NCI-H146 treated with DMSO at 0.1 percent for 48 hours (cell line): ENCODE measurements around the gene PVR.
"Not testable (repeated sequence)": the region's sequence is repeated elsewhere in the genome, so short reads cannot be mapped to it uniquely, and the experiment has no call there.

Experiments
- DNase-seq: peaks from one replicate; lab custom pipeline; 2025; ENCODE audit not compliant: unreplicated experiment; lab: John Stamatoyannopoulos, UW

The PVR gene, protein sequence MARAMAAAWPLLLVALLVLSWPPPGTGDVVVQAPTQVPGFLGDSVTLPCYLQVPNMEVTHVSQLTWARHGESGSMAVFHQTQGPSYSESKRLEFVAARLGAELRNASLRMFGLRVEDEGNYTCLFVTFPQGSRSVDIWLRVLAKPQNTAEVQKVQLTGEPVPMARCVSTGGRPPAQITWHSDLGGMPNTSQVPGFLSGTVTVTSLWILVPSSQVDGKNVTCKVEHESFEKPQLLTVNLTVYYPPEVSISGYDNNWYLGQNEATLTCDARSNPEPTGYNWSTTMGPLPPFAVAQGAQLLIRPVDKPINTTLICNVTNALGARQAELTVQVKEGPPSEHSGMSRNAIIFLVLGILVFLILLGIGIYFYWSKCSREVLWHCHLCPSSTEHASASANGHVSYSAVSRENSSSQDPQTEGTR

DNA sequence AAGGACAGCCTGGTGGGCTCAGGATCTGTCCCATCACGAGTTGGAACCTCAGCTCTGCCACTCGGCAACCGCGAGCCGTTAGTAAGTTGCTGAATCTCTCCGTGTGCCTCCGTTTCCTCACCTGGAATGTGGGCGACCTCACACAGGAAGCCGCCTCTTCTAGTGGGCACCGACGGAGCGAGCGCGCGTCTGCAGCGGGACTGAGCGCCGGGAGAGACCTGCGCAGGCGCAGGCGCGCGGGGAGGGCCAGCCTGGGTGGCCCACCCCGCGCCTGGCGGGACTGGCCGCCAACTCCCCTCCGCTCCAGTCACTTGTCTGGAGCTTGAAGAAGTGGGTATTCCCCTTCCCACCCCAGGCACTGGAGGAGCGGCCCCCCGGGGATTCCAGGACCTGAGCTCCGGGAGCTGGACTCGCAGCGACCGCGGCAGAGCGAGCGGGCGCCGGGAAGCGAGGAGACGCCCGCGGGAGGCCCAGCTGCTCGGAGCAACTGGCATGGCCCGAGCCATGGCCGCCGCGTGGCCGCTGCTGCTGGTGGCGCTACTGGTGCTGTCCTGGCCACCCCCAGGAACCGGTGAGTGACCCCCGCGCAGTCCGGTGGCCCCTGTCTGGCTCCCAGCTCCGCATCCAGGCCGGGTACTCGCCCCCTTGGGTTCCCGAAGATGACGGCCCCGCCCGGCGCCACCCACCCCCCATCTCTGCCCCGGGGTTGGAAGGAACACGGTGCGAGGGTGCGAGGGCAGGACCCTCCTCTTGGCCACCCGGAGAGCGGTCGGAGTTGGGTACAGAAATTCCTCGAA is at the start of gene PVR:
Gene PVR, plus strand, starts transcription at position 306 of the 797 bp plus-strand sequence. Its CDS starts 187 bp downstream, at position 493.
- DNase-seq, result peak; percentile 80

DNA sequence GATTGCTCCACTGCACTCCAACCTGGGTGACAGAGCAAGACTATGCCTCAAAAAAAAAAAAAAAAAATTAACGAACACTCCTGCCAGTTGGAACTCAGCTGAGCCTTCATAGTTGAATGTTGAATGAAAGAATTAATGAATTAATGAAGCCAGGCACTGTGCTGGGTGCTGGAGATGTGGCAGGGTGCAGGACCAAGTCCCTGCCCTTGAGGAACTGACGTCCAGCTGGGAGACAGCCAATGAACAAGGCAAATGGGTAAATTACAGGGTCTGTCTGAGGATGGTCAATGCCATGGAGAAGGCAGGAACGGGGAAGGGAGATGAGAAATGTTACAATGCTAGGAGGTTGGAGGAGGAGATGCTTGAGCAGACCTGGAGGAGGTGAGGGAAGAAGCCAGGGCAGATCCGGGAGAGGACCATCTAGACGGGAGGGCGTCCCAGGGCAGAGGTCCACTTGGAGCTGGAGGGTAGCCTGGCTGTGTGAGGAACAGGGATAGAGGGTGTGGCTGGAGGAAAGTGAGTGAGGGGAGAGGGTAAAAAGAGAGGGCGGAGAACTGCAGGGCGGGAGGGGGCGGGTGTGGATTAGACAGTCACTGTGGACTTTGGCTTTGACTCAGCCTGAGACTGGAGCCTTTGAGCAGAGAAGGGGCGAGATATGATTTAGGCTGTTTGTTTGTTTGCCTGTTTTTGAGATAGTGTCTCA is 47.1 kb upstream of the PVR start:
- no peak for DNase-seq

DNA sequence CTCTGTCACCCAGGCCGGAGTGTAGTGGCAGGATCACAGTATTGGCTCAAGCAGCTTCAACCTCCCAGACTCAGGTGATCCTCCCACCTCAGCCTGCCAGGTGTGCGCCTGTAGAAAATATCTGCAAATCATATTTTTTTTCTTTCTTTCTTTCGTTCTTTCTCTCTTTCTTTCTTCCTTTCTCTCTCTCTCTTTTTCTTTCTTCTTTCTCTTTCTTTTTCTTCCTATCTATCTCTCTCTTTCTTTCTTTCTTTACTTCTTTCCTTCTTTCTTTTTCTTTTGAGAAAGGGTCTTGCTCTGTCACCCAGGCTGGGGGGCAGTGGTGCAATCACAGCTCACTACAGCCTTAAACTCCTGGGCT is 46.6 kb upstream of the PVR start:
- no peak for DNase-seq

DNA sequence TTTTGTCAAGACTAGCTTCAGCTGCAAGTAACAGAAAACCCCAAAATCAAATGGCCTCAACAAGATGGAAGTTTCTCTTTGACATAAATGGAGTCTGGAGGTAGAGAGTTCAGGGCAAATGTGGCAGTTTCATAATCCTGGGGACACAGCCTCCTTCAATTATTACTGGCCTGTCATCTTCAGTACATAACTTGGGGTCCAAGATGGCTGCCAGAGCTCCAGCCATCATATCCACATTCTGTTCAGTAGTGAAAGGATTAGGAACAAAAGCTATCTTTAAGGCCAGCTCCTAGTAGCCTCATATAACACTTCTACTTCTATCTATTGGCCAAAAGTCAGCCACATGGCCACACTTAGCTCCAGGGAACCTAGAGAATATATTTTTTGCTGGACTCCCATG is 45.4 kb upstream of the PVR start:
- no peak for DNase-seq

DNA sequence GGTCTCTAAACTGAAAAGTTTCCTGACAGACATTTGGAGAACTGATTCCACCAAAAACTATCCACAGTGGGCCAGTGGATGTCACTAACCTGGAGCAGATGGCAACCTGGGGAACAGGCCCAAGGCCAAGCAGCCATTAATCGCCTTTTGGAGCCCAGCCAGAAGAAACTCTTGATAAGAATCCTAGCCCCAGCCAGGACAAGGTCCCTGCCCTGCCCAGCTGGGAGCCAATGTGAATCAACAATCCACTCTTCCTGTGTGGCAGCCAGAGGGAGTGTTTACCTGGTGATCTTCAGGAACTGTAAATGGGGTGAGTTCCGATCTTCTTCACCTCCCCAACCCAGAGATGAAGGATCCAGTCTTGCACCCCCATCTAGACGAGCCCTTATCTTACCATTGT is 44.8 kb upstream of the PVR start:
- DNase-seq, result peak; percentile 16

DNA sequence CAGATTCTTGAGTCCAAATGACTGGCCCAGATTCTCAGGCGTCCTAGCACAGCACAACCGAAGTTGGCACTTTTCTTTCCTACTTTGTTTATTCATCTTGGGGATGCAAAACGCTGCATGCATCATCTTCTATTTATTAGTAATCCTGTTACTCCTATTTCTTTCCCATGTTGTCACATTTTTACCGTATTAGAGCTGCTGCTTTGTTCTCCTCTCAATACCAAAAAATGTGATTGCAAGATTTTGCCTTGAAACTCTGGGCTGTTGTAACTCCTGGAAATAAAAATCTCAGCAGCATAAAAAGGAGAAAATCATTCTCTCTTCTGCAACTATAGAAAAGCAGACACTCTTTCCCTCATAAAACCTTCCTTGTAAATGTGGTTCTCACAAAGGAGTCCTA is 43.2 kb upstream of the PVR start:
- no peak for DNase-seq

DNA sequence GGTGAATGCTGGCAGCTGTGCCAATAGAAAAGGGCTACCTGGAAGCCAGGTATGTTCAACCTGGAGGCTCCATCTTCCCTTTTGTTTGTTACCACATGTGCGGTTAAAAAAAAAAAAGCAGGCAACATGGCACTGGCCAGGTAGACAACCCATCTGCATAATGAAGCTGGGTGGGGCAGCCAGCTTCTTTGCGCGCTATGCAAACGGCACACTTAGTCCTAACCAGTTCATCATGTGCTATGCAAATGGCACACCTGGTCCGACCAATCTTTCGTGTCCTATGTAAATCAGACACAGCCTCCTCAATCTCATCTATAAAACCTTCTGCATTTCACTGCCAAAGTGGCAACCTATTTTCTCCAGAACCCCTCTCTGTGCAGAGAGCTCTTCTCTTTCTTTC is 41.6 kb upstream of the PVR start:
- DNase-seq, result peak; percentile 99

DNA sequence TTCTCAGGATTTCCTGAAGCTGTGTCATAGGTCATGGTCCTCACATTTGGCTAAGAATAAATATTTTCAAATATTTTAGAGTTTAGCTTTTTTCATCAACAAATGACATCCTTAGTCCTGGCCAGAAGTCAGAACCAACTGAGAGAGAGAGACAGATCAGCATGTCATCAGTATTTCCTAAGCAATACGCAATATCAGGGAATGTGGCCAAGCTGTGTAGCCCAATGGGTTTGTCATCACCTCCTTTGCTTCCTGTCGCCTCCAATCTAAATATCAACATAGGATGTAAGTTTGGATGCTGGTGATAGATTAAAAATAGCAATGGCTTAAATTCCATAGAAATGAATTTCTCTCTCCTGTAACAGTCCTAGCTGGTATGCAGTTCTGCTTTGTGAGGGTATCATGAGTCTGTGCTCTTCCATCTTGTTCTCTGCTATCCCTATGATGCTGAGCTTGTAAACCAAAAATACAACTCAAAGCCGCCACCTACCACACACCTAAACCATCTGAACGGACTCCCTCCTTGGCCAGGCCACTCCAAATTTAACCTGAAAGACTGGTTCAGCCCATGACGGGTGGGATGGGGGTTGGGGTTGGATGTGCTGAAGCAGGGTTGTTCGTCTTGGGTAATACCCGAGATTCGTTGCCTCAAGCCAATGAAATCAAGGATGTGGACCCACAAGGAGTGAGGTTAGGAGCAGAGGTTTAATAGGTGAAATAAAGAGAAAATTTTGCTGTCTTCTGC is 40.3 kb upstream of the PVR start:
- DNase-seq, result no peak

DNA sequence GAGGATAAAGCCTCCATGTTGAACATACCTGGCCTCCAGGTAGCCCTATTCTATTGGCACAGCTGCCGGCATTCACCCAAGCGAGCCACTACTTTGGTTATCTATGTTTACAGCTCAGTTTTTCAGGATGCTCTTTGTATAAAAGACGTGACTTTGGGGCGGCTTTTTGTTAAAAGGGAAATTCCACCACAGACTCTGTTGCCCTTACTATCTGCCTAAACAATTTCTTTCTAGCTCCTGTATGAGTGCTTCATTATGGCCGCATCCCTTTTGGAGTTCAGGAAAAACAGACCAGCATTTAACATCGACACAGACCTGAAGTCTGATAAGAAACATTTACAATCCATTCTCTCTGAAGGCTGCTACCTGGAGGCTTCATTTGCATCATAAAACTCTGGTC is 39.5 kb upstream of the PVR start:
- peak; percentile 77 for DNase-seq

DNA sequence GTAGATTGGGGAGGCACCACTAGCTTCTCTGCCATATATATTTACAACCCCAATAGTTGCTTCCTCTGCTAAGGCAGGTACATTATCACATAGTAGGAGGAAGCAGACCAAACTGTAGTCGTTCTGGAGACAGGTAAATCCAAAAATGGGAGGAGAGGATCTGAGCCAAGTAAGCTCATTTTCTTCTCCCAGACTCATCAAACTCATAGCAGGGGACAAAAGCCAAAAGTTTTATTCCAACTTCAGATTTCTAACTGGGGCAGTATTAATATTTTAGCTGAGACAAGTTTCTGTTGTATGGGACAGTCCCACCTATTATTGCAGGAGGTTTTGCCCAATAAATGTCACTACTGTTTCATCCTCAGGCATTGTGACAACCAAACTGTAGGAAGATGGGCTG is 38.2 kb upstream of the PVR start:
- DNase-seq, result no peak

DNA sequence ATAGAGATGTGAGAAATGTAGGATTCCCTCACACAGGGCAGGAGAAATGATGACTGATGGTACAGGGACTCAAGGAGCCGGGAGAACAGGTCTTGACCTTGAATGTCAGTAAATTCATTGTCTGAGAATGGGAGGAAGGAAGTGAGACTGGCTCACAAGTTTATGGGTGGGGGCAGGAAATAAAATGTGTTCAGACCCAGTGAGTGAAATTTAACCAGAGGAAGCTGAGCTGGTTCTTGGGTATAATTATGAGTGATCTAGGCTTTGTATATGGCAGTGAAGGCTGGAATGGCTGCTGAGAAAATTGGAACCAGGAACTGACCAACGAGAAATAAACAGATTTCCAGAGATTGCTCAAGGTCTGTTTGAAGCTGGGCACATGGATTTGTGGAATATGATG is 36.7 kb upstream of the PVR start:
- DNase-seq, result no peak

DNA sequence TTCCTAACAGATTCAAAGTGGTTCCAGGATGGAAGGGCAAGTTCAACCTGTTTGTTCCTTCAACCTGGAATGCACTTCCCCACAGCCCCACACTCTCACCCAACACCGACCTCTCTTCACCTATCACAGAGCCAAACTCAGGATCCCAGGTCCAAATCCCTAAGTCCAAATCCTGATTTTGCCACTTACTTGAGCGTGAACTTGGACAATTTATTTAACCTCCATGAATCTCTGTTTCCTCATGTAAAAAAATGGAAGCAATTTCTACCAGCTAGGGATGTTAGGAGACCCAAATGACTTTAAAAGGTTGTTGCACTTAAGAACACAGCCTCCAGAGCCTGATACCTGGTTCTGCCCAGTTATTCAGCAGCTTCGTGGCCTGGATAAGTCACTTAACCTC is 35.8 kb upstream of the PVR start:
- no peak for DNase-seq

DNA sequence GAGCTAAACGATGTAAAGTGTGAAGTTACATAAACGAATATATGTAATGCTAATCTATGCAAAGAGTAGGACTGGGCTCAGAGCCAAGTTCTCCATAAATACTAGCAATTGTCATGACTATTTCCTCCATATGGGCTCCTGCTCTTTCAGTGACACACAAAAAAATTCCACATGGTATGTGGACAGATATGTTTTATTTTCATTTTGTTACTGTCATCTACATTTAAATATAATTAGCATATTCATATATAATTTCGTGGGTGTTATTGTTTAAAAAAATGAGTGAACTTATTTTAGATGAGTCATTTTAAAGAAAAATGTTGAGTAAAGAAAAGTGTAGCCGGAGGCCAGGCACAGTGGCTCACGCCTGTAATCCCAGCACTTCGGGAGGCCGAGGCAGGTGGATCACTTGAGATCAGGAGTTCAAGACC is 35.3 kb upstream of the PVR start:
- DNase-seq, result peak; percentile 42

DNA sequence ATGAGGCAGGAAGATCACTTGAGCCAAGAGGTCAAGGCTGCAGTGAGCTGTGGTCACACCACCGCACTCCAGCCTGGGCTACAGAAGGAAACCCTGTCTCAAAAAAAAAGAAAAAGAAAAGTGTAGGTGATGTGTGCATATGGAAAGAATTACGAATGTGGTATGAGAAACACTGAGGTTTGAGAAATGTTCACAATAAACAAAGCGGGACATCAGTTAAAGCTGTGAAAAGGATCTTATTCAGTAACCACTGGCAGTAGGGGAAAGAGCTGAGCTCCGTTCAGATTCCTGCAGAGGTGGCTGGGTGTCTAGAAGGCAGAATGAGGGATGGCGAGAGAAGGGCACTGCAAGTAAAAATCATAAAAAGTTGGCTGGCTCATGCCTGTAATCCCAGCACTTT is 34.5 kb upstream of the PVR start:
- DNase-seq, result no peak

DNA sequence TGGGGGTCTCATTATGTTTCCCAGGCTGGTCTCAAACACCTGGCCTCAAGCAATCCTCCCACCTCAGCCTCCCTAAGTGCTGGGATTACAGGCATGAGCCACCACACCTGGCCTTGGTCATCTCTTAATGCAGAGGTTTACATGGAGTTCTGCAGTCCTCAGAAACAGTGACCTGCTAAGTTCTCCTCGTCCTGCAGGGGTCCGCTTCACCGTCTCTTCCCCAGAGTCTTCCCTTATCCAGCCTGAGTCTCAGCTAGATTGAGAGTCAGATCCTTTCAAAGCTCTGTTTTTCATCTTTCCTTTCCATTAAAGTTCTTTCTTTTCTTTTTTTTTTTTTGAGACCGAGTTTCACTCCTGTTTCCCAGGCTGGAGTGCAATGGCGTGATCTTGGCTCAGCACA is 33.2 kb upstream of the PVR start:
- not testable (repeated sequence) for DNase-seq

DNA sequence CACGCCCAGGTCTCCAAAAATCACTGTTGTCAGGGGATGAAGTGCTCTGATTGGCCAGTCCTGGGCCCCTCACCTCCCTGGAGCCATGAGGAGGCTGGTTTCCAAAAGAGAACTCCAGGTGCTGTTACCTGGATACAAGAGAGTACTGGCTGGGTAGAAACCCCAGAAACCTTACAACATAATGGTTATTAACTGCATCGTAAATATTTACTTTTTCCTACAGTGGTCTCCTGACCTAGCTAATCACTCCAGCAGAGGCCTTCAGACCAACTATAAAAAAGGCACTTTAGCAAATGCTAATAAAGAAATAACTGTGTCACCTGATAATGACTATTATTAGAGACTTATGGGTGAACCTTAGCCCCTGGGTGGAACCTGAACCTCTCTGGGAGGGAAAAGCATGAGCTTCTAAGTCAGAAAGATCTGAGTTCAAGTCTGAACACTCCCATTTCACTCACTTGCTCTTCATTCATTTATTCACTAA is 31.9 kb upstream of the PVR start:
- peak; percentile 99 for DNase-seq

DNA sequence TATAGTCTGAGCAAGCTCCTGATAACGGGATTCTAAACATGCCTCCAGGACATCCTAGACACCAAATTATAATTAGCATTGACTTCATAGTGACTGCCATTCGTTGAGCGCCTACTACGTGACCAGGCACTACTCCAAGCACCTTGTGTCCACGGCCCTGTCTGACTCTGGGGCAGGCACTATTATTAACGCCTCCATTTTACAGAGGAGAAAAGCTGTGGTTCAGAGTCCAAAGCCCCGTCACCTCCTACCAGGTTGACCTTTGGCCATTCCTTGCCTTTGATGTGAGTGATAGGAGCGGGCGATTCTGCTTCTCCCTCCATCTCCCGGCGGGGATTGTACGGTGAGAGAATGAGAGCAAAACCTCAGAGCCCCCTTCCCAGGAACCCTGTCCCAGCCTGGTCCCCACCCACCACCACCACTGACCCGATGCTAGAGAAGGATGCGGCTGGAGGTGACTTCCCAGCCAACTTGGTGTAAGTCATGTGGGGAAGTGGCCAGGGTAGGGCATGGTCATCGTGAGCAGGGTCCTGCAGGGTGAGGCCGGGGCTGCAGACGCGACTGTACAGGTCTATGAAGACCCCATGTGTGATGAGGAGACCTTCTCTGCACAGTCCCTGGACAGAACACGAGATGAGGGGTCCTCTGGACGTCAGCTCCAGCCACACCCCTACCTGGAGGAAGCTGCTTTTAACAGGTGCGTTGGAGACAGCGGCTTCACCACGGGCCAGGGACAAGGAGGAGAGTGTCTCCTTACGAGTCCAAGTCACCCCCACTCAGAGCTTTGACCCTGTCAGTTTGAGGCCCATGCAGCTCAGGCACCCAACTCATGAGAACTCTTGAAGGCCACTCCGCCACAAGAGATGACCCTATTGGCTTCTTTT is 30.2 kb upstream of the PVR start, which contains the start of gene IGSF23:
Gene IGSF23, plus strand, starts transcription at position 269 of the 884 bp plus-strand sequence. Its CDS starts 83 bp downstream, at position 352.
- DNase-seq, result no peak

DNA sequence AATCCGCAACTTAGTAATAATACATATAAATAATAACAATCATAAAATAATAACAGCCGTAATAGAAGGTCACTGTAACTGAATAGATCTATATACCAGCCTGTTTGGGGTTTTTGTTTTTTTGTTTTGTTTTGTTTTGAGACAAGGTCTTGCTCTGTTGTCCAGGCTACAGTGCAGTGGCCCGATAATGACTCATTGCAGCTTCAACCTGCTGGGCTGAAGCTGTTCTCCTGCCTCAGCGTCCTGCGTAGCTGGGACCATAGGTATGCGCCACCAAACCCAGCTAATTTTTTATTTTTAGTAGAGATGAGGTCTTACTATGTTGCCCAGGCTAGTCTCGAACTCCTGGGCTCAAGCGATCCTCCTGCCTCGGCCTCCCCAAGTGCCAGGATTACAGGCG is 29.4 kb upstream of the PVR start:
- no peak for DNase-seq

DNA sequence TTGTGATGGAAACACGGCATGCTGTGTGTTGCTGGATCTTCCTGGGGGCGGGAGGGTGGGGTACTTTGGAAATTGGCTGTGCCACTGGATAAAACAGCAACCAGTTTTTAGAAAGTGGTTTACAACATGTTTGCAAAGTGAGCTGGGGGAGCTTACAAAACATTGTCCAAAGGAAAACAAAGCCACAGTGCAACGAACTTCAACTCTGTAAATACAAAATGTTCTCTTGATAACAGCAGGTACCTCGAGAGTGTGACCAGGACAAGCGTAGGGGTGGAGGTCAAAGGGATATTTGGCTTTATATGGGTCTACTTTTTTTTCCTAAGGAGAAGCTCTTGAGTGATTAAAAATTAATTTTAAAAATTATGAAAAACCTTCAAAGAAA is 27.9 kb upstream of the PVR start:
- no peak for DNase-seq
